Ovary (tissue), 3 donors: Measurements from ENCODE around the gene LINGO3.

ENCODE experiments used
- POLR2A ChIP-seq: fragments of 450-650 bp; IDR thresholded peaks from one replicate; pipeline ENCODE4 v1.6.1; 2017; ENCODE audit warnings: antibody characterized with exemption, mild to moderate bottlenecking, moderate library complexity
- TF ChIP-seq, protein P1 (sequence below), 3 donors: fragments of 450-650 bp in 2 of 3; fragments of 200-600 bp in 1 of 3; IDR thresholded peaks; one replicate each; pipeline versions ENCODE4 v1.5.1 to v1.8.0; 2016 to 2022; ENCODE audit warnings: antibody characterized with exemption in 3 of 3, mild to moderate bottlenecking in 1 of 3
- donor health status: DM: no; HTN: no; CAD: no.

DNA sequence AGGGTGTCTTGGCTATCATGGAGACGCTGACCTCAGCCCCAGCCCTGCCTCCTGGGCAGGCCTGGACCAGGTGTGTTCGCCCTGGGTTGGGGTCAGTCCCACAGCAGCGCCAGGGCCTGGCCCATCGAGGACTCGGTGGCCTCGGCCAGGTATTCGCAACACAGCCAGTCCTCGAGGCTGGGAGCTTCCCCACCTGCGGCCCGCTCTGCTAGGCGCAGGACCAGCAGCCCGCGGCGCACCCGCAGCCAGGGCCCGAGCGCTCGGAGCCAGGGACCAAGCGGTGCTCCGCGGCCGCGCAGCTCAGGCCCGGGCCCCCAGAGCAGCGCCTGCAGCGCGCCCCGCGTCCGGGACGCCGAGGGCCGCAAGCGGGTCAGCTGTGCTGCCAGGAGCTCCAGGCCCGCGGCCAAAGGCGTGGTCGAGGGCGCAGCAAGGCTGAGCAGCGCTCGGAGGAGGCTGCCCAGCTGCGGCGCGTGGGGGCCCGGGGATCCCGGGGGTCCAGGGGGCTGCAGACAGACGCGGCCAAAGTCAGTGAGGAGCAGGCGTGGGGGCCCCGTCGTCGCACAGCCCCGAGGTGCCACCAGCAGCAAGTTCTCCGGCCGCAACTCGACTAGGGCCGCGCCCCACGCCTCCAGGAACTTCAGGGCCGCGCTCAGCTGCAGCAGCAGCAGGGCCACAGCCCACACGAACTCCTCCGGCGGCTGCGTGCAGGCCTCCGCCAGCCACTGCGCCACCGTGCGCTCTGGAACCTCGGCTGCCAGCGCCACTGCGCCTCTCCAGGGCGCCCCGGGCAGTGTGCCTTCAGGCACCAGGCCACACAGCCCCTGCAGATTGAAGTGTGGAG, 32.1 kb downstream of the LINGO3 start:
- TF ChIP-seq, protein P1, sequence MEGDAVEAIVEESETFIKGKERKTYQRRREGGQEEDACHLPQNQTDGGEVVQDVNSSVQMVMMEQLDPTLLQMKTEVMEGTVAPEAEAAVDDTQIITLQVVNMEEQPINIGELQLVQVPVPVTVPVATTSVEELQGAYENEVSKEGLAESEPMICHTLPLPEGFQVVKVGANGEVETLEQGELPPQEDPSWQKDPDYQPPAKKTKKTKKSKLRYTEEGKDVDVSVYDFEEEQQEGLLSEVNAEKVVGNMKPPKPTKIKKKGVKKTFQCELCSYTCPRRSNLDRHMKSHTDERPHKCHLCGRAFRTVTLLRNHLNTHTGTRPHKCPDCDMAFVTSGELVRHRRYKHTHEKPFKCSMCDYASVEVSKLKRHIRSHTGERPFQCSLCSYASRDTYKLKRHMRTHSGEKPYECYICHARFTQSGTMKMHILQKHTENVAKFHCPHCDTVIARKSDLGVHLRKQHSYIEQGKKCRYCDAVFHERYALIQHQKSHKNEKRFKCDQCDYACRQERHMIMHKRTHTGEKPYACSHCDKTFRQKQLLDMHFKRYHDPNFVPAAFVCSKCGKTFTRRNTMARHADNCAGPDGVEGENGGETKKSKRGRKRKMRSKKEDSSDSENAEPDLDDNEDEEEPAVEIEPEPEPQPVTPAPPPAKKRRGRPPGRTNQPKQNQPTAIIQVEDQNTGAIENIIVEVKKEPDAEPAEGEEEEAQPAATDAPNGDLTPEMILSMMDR (IDR thresholded peaks at IDR 0.05), result no peak
- TF ChIP-seq POLR2A, result no peak
